GM19240 (cell line): ENCODE data around the gene BMP6.
"Not testable (repeated sequence)": the region's sequence is repeated elsewhere in the genome, so short reads cannot be mapped to it uniquely, and the experiment has no call there.

Experiments used
- DNase-seq: peaks from one replicate; pipeline ENCODE4 v3.0.0; 2011; ENCODE audit warnings: low spot score; ENCODE audit not compliant: insufficient read length

The BMP6 gene

DNA sequence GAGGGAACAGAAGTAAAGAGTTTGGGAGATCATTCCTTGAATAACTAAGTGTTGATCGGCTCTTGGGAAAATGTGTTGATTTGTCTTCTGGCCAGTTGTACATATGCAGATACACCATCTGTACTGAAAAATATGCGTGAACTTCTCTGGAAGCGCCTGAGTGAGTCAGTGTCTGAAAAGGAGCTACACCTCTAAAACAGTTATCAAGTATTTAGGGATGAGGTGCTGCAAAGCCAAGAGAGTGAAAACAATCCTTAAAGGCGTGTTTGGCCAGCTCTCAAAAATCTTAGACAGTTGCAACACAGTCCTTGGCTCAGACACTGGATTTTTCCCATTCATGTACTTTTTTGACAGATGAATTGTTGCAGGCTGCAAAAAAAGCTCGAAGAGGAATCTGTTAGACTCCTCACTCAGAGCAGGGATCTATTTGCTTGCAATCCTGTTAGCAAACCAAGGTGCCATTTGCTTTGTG, 61.3 kb downstream of the BMP6 start:
- DNase-seq = no peak

DNA sequence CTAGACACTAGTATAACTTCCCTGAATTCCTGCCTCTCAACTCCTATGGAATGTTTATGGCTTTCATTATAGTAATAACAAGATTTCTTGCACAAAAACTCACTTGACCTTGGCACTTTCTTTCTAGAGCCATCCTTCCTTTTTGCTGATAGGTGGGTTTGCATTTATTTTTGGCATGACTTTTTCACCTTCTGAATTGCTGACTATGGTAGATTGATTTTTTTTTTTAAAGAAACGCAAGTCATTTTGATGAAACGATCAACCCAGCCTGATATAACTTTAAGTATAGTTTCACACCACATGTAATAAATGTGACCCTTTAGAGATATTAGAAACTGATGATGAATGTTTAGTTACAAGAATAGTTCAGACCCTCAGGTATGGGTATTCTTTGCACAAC, 61.8 kb downstream of the BMP6 start:
- DNase-seq = no peak

DNA sequence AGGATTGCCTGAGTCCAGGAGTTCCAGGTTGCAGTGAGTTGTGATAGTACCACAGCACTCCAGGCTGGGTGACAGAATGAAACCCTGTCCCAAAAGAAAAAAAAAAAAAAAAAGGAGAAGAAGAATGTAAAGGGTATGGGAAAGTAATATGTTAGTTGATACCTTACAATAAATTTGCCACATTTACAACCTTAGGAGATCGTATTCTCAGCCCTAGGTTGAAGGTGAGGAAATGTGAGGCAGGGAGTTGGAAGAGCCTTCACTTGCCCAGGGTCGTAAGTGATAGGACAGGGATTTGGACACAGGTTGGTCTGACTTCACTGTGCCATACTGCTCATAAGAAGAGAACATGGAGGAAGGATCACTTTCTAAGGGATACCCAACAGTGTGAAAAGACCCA, 68.6 kb downstream of the BMP6 start:
- no peak for DNase-seq

DNA sequence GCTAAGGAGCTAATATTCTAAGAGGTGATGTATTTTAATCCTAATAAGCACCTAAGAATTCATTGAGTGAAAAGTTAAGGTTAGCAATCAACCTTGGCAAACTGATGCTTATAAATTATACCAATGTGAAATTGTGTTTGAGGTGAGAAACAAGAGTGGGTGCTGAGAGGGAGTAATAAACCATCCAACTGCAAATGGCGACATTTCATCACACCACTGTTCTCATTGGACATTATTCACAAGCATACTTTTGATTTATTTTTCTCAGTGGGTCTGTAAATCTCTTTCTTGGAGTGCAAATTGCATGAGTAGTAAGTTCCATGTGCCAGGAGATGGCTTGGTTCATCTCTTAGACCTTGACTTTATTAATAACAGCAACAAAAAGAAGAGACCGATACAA, 71.5 kb downstream of the BMP6 start:
- DNase-seq = no peak

DNA sequence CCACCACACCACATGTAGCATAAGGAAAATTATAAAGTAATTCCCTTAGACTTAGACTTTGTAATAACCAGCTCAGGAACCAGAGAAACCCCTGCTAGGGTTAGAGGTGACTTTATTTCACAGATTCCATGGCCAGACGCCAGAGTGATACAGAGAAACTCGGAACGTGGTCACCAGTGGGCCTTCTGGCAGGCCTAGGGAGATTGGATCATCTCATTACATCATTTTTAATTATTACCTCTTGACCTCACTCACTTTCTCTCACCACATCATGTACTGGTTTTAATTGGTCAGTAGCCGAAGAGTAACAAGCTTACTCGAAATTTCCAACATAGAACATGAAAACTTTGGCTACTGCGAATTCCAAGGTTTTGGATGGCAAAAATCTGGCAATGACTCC, 72.9 kb downstream of the BMP6 start:
- DNase-seq = no peak

DNA sequence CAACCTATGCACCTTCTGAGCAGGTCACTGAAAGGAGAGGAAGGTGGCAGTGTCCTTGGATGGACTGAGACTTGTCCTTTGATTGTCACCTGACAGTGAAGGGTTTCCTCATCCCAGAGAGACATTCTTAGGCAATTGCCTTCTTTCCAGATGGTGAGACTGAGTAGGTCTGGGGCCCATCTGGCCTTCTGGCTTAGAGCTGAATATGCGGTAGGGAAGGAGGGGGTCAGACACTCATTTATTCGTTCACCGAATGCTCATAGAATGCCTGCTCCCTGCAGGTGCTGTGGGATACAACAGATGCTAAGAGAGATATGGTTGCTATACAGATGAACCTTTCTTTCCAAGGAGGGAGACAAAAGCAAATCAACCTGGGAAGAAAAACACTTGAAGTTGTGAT, 76.8 kb downstream of the BMP6 start:
- no peak for DNase-seq

DNA sequence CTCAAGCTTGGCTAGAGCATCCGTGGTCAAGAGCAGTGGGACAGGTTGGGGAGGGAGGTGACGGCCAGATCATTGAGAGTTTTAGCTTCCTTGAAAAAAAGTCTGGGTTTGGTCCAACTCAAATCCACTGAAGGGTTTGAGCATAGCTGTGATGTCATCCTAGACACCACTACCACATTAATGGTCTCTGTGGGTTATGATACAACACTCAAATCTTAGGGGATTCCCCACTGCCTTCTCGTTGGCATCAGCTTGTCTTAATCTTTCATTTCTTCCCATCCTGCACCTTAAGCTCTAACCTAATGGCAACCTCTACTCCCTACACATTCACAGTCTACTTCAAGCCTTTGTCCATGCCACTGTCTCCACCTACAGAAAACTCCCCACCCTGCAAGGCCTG, 77.3 kb downstream of the BMP6 start:
- no peak for DNase-seq

DNA sequence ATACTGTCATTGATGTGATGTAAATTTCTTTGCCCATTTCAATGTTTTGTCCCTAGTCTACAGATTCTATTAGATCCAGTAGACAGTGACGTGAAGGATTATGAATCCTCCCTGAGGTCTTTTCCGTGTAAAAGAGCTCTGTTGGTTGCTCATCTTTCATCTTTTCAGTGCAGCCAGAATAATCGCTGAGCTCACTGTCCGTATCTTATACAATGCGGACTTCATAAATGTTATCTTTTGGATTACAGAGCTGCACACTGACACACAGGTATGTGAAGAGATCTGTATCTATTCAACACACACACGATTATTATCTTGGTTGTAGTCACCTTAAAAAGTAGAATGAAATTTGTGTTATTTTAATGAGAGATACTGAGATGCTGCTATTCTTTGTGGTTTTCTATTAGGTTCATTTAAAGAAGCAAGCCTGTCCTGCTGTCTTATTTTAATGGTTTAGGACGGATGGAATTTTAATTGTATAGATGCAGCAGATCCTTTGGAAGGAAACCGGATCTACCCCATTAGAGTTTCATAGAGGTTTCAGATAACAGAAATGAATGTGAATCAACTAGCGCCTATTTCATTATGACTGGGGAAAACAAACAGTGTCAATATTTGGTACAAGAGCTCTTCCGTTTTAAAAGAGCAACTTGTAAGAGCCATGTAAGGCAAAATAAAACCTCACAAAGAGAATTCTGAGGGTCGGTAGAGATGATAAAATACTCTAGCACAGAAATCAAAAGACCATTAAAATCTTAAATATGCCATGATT, 79.4 kb downstream of the BMP6 start:
- DNase-seq = no peak

DNA sequence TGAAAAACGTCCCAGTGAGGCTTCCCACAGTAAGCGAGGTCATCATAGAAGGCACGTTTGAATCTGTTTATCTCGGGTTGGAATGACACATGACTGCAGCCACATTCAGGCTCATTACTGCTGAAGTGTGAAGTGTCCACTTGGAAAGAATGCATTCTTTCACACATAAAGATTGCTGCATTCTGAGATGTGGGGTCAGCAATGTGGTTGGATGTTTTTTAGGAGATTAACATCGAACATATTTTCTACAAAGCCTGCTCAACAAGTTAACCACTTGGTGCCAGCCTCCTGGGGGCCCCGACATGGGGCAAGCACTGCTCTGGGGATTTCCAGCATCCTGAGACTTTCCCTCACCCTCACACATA, 79.9 kb downstream of the BMP6 start:
- DNase-seq = no peak

DNA sequence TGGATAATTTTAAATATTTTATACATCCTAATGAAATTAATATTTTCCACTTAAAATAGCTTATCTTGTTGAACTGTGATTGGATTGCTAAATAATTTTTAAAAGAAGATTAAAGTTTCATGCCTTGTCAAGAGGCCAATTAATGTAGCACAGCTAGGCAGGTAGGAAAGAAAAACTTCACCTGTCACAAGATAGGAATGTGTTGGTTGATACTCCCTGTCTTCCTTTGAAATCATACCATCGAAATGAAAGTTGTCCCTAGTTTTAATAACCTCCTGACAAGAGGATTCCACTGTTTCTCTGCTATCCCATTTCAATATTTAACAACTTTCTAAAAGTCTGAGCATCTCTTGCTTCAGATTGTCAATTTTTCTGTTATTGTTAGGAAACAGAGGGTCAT, 80.8 kb downstream of the BMP6 start:
- DNase-seq = no peak

DNA sequence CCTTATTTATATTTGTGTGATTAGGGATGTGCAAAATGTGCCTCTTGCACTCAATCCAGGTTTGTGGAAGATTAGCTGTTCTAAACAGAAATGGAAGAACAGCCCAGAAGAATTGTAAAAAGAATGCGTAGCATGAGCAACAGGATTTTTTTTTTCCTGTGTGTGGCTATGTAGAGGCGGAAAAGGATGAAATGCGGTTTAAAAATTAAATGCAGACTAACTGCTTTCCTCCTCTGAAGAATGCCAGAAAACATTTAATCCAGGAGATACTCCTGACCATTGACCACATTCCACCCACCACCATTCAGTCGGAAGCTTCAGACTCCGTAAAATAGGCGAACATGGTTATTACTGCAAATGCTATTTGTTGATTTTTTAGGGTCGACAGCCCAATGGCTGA, 83.4 kb downstream of the BMP6 start:
- DNase-seq = no peak

DNA sequence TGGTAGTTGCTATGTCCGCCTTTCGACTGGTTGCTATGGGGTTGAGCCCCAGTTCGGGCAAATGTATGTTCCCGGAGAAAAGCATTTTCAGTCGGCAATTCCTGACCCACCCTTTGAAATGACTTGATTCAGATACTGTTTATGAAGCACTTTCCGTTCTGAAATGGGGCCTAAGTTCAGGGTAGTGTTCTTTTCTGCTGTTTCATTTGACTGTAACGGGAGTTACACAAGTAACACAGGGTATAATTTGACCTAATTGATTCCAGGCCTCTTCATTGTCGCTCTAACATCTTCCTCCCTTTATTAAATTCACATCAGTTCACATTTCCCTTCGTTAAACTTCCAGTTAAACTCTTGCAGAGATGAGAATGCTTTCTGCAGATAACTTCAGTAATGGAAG, 85.5 kb downstream of the BMP6 start:
- DNase-seq = no peak

DNA sequence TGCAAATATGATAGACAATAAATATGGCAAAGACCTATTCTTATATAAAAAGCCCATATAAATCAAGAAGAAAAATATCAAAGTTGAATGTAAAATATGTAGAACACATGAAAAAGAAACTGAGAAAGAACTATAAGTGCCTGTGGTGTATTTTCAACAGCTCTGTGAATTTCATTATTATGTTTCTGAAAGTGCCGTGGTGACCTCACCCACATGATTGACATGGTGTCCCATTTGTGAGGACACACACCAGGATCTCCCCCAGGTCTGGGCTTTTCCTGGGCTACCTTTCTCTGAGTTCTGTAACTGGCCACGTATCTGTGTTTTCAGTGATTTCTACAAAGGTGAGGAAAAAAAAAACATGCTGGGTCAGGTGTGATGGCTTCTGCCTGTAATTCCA, 86.7 kb downstream of the BMP6 start:
- peak; percentile 41 for DNase-seq

DNA sequence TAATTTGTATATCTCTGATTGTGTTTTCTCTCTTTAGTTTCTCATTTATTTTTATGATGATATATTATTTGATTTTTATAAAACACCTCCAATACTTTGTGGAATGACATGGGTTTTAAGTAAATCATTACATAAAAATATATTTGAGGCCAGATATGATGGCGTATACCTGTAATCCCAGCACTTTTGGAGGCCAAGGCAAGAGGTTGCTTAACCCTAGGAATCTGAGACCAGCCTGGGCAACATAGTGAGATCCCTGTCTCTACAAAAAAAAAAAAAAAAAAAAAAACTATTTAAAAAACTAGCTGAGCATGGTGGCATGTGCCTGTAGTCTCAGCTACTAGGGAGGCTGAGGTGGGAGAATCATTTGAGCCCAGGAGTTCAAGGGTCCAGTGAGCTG, 87.3 kb downstream of the BMP6 start:
- no peak for DNase-seq

DNA sequence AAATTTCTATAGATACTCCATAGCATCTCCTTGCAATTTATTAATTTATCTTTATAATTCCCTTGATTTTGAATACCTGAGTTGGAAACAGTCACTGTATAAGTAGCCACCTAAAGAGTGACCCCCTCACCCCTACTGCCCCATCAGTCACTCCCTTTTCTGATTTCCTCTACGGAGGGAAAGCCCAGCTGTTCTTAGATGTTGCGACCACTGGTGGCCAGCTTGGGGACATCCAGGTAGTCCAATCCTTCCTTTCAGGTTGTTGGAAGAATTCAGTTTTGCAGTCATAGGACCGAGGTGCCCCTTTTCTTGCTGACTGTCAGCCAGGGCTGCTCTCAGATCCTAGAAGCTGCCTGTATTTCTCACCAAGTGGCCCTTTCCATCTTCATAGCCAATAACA, 87.8 kb downstream of the BMP6 start:
- no peak for DNase-seq

DNA sequence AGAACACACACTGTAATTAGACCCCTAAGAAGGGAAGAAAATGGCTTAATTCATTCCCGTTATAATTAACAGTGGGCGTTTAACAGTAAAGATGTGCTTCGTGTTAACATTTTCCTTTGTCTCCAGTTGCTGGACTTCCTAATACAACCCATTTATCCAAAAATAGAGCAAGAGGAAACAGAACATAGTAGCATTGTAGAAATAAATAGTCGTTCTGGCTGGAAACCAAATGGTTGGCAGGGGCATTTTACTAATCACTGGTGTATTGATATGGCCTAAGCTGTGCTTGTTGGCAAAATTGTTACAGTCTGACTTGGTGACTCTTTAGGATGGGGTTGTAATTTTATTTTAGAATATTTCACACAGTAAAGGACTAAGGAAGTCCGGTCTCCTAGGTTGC, 89.8 kb downstream of the BMP6 start:
- DNase-seq = no peak

DNA sequence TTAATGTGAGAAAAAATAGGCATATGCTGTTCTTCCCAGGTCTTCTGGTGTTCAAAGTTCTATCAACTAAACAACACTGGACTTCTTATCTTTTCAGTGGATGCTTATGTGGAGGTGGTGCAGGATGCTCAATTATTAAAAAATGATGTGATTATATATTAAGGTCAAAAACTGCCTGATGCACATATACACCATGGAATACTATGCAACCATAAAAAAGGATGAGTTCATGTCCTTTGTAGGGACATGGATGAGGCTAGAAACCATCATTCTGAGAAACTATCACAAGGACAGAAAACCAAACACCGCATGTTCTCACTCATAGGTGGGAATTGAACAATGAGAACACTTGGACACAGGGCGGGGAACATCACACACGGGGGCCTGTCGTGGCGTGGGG, 91.3 kb downstream of the BMP6 start:
- not testable (repeated sequence) for DNase-seq

DNA sequence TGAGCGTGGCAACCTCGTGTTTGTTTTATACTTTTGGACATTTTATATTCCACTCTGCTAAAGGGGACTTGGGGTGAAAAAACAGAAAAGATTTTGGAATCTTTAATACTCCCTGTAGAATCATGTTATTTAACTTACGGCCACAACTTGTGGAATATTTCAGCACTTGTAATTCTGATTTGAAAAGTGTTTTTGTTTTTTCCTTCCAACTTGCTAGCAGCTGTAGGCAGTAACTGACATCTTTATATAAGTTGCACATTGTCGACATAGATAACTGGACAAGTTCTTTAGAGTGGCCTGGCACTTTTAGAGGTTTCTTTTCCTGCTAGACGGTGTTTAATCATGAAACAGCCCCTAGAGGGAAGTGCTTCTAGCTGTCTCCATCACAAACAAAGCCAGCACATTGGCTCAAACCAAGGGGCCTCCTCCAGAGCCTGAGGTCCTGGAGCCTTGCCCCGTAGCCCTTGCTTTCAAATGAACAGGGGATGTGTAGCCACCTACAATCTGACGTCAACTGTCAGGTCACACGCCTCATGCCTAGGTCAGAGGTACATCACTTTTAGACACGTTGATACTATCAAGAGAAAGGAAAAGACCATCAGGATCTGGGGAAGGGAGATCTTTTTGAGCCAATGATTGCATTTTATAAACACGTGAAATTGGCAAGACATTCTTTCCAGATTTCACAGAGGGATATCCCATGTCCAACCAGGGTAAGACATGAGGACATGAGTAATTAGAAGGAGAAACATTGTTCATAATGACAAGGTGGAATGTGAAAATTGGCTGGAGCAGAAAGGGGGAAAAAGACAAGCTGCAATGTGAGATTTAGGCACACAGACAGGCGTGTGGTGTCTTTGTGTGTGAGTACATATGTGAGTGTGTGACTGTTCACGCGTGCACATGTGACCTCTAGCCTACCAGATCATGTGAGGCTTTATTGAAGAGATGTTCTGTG, 92.6 kb downstream of the BMP6 start:
- DNase-seq = no peak

DNA sequence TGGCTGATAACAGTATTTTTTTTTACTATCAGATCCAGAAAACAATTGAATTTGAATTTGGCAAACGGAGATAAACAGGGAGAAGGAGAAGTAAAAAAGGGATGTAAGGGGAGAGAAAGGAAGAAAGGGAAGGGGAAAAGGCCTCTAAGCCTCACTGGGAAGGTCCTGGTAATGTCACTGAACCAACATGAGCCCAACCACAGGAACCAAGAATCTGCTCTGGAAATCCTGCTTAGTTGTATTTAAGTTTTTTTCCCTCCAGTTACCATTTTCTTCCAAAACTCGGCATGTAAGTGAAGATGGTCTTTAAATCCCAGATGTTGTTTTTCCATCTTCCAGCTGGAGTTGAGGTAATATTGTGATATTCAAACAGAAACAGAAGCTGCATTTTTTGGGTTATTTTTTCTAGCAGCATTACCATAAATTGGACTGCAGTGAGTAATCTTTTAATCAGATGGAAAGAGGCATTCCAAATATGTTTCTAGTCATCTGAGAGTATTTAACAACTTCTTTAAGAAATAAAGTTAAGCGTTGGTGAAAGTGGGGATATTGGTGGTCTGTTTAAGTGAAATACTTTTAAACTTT, 93.6 kb downstream of the BMP6 start:
- no peak for DNase-seq

DNA sequence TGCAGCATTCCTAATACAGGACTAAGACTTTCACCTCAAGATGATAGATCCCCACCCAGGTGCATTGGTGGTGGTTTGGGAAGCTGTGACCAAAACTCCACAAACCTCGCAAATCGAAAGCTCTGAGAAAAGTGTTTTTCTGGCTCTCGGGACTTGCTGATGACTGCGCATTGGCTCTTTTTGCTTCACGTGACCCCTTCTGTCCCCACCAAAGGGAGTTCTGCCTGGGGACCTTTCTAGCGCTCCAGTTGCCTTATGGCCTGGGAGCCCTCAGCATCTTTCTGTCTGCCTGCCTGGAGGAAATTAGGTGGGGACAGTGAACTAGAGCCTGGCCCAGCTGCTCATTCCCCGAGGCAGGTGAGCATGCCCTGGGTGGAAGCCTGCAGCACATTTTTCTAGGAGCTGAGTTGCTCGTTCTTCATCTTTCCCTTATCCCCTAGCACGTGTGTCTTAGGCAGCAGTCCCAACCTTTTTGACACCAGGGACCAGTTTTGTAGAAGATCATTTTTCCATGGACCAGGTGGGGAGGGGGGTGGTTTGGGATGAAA, 94.5 kb downstream of the BMP6 start:
- no peak for DNase-seq

DNA sequence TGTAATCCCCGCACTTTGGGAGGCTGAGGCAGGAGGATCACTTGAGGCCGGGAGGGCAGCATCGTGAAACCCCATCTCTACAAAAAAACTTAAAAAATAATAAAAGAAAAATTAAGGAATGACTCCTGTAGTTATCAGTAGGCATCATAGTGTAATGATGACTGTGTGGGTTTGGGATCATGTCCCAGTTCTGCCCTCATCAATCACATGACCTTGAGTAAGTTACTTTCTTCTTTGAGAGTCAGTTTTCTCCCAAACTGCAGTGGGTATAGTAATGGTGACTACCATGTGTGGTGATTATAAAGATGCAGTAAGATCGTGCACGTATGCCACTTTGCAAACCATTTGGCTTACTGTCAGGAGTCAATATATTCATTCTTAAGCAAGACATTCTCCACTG, 95.5 kb downstream of the BMP6 start:
- DNase-seq = no peak

DNA sequence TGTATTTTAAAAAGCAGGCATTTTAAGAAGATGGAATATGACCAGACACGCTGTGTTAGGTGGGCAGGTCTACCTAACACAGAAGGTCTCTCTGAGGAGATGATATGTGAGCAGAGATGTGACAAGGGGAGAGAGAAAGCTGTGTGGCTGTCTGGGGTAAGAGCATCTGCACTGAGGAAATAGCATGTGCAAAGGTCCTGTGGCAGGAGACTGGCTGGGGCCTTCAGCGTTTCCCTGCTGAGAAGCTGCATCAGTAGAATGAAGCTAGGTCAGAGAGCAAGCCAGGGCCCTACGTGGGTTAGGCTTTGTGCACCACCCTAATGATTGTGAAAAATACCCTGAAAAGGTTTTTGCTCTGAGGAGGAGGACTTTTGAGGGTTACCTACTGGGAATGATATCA, 97.7 kb downstream of the BMP6 start:
- DNase-seq = no peak
